ENCODE results near the gene CCDC24.
A peak's percentile ranks its signal among the peaks of the same experiment; 100 is the strongest.

The CCDC24 gene

DNA sequence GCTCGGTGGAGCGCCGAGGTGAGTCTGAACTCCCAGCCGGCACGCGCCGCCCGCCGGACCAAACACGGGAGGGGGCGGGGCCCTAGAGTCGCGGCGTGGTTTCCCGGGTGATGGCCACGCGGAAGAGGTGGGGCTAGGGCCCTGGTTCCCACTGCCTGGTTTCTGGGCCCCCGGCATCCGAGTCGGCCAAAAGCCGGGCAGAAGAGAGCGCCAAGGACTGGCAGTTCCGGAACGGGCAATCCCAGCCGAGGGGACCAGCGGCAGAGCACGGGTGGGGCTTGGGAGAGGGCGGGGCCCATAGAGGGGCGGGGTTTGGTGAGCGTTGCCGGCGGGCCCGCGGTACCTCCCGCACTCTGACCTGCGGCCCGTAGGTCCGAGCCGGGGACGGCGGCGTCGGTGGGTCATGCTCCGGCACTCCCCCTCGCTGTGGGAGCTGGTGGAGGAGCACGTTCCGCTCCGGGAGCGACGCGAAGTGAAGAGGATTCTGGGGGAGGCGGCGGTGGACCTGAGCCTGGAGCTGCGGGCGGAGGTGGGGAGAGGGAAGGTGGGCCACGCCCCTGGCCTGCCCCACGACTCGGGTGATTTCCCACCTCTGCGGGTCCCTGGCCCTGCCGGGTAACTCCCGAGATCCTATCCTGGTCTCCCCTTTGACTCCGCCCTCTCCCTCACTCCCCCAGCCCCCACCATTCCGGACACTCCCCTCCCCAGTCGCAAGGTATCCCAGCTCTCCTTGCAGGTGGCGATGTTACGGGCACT lies at the start of gene CCDC24:
Gene CCDC24 (plus strand): TSS at position 124 of the 756 bp plus-strand sequence. CDS start 280 bp downstream, at position 404.
- peak; percentile 95 for DNase-seq (ENCODE audit: low spot score)

DNA sequence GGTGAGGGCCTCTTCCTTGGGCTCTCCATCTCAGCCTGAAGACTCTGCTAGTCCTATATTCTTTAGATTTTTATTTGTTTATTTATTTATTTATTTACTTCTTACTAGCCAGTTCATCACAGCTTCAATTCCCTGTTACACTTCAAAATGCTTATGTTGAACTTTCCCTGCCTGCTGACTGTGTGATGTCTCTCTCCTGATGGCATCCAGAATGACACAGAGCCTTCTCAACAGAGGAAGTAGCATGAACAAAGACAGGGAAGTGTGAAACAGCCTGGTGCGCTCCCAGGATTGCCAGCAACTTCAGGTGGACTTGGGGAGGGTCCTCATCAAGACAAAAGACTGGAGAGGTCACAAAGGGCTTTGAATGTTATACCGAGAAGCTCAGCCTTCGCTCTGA lies 49.0 kb upstream of the CCDC24 start:
- no peak for DNase-seq (ENCODE audit: low spot score)

DNA sequence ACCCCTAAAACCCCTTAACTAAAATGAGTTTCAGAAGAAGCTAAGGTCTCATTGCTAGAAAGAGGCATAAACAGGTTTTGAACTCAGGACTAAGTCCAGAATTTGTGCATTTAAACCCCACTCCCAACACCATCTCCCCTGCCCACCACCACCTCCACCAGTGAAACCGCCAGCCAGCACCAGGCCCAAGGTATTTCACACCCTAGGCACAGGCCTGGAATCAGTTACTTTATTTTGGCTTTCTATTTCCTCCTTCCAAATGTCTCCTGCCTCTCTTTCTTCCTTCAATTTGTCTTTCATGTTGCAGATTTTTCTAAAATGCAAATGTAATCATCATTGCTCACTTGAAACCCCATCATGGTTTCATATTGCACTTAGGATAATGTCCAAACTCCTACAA lies 46.5 kb upstream of the CCDC24 start:
- no peak for DNase-seq (ENCODE audit: low spot score)

DNA sequence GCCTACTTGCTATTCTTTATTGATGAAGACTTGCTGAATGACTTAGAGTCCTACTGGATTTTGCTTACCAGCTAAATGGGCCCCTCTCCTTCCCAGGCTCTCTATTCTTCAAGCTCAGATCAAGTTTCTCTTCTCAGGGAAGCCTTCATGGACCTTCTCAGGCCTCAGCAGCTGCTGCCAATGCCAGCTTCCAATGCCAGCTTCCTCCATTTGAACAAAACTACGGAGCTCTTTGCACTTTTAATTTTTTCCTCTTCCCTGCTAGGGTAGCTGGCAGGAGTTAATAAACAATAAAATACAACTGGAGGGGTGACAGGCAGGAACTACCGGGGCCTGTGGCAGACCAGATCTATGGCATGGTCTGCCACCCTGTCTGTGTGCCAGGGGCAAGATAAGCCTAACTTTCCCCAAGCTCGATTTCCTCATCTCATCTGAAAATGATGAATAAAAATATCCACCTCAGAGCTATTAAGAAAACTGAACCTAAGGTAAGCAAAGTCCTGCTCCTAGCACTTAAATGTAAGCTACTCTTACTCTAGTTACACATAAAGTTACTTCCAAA lies 45.6 kb upstream of the CCDC24 start:
- DNase-seq (ENCODE audit: low spot score) = no peak

DNA sequence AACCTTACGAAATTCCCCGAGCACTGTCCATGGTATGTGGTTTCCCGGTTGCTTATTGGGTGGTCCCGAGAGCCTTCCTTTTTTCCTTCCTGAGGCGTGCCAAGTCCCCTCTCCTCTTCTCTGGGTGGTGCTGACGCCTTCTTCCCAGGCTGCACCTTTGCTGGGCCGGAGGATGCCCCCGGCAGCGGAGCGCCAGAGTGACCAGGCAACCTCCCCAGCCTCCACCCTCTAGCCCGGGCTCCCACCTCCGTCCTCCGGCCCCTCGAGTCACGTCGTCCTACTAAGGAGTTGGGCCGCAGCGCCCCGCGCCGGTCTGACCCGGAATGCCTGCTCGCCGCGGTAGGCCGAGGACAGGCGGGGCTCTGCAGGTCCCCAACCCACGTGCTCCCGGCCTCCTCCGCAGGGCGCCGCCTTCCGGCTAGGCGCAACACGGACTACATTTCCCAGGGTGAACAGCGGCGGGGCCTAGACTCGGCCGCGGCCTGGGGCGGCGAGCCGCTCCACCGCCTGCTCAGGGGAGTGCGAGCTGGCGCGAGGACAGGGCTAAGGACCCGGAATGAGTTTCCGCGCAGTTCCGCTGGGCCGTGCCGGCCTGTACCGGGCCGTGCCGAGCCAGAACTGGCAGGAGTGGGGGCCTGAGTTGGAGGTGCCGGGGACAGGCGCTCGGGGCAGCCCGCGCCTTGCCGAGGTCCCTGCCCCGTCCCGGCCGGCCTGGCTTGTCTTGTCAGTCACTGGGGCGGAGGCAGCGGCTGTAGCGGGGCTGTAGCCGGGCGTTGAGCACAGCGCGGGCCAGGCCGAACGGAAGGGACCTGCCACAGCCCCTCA lies 45.0 kb upstream of the CCDC24 start, which contains the start of gene IPO13:
Gene IPO13 (plus strand): TSS at position 715 of the 825 bp plus-strand sequence. CDS start 651 bp downstream, outside the sequence.
- DNase-seq (ENCODE audit: low spot score) = peak; percentile 98

DNA sequence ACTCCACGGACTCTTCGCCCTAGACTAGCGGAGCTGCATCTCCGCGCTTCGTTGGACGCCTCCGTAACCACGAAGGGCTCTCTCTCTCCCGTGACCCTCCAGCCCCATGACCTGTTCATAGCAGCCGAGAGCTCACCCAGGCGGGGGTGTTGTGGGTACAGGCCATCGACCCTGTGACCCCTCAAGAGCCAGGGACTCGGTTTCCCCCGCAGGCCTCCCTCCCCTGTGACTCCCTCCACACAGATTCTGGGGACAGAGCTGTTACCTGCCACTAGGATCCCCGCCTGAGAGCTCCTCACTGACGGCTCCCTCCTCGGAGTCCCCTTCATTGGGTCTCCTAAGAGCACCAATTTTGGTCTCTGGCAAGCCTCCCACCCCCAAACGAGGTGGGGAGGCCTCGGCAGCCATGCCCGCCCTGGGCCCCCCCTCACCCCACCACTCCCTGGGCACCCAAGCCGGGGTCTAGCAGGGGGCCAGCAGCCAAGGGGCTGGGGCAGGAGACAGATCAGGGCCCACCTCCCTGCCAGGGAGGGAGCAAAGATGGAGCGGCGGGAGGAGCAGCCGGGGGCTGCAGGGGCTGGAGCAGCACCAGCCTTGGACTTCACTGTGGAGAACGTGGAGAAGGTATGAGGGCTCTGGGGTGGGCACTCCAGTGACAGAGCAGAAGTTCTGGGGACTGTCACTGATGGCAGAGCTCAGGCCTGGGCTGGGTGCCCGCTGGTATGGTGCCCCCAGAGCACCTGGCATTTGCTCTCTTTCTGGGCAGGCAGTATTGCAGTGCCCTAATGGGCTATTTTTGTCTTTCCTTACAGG lies 44.1 kb upstream of the CCDC24 start:
- peak; percentile 34 for DNase-seq (ENCODE audit: low spot score)

DNA sequence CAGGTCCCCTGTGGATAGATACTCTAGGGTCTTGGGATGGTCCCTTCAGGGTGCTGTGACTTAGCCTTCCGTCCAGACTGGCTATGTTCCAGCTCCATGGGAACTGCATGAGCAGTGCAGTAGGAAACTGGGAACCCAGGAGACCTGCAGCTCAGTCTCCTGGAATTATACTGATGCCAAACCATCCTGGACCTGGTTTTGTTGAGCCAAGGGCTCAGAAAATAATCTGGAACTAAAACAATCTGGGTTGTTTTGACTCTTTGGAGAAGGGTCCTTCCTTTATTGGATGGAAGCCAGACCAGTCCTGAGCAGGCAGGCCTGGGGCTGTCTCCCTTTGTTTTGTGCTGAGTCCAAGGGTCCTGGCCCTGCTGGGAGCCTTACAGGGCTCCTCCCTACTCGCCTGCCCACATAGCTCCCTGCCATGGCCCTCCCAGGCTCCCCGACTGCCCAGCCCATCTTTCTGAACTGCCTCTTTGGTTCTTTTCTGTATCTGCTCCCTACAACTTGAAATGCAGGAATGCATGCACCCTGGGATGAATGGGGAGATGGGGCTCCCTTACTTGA lies 43.4 kb upstream of the CCDC24 start:
- no peak for DNase-seq (ENCODE audit: low spot score)

DNA sequence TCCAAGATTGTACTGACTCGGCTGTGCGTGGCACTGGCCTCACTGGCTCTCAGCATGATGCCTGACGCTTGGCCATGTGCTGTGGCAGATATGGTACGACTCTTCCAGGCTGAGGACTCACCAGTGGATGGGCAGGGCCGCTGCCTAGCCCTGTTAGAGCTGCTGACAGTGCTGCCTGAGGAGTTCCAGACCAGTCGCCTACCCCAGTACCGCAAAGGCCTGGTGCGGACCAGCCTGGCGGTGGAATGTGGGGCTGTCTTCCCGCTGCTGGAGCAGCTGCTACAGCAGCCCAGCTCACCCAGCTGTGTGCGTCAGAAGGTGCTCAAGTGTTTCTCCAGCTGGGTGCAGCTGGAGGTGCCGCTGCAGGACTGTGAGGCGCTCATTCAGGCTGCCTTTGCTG lies 41.7 kb upstream of the CCDC24 start:
- no peak for DNase-seq (ENCODE audit: low spot score)

DNA sequence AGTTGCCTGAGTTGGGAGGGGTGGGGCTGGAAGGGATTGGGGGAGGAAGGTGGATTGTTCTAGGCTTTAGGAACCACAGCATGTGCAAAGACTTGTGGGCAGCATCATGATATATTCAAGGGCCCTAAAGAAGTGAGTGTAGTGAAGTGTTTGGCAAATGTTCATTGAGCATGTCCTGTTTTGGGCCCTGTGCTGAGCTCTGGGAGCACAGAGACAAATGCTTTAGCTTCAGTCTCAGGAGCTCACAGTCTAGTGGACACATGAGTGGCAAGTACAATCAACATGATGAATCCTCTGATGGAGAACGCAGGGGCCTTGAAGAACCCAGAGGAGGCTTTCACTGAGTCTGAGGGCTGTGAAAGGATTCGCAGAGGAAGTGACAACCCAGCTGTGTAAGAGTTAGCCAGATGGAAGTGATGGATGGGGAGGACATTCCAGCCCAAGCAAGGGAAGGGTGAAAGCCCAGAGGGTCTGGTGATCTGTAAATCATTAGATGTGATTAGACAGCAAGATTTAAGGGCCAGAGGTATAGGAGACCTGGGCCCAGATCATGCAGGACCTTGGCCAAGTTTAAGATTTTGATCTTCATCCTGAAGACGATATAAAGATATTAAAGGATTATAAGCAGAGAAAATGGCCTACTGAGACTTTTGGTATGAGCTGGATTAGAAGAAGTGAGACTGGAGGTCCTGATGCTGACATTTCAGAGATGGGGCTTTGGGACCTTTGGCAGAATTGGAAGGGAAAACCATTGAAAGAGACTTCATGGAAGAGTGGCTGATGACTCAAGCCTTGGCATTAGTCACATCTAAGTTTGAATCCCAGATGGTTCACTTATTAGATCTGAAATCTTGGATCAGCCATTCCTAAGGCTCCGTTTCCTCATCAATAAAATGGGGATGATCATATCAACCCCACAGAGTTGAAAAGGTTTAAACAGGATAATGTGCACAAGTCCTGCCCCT lies 40.1 kb upstream of the CCDC24 start:
- no peak for DNase-seq (ENCODE audit: low spot score)

DNA sequence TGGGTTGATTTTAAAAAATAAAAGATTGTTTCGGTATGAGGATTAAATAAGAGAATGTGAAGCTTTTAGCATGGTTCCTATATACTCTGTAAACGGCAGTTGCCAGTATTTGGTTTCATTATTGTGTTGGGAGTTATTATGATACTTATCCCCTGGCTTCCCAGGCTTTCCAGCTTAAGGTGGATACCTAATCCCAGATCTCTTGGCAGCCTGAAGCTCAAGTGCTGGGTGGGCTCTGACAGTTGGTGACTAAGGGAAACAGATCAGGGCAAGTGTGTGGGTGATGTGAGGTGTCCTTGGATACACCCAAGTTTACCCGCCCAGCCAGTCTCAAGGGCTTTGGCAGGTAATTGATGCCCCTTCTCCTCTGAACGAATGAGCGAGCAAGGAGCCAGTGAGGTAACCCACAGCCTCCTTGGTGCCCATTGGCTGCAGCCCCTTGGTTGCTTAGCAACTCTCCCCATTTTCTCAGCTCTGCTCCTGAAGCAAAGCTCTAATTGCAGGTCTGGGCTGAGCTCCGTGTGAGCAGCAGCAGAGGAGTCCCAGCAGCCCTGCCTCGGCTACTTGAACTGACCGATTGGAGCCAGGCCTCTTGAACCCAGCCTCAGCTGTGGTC lies 38.6 kb upstream of the CCDC24 start:
- DNase-seq (ENCODE audit: low spot score) = no peak

DNA sequence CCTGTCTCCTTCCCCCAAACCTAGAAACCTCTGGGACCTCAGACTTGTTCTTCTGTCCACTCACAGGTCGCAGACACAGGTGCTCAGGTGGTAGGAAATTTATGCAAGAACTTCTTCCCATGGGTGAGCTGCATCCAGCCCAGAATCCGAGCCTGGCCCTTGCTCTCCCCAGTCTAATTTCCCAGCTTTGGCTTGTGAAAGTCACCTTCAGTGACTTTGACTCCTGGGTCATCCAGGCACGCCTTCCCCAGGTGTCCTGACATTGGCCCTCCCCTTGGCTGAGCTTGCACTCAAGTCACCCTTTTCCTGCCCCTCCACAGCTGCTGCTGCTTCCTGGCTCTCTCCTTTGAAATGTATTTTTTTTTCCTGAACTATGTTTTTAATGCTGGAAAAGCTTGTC lies 38.0 kb upstream of the CCDC24 start:
- no peak for DNase-seq (ENCODE audit: low spot score)

DNA sequence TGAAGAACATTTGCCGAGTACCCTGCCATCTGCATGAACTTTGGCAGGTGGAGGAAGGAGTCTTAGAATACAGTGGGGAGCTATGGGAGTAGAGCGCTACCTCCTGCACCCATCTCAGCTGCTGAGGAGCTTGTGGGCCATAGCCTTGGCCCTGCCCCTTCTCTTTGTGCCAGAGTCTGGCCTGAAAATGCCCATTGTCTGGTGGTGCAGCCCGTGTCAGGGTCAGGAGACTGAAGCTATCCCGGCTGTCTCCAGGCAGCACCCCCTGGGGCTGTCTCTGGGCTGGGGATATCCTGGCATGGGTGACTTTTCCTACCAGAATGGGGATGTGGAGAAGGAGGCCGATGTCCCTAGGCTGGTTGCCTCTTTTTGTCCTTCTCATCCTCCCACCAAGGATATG lies 37.4 kb upstream of the CCDC24 start:
- DNase-seq (ENCODE audit: low spot score) = no peak

DNA sequence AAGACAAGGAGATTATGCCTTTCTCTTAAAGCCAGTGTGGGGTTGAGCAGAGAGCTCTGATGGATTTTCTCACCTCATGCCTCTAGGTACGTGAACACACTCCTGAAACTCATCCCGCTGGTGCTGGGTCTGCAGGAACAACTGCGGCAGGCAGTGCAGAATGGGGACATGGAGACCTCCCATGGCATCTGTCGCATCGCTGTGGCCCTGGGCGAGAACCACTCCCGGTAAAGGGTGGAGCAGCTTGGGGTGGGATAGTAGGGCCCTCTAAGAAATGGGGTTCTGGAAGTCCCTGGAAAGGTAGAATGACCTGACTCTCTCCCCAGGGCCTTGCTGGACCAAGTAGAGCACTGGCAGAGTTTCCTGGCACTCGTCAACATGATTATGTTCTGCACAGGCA lies 35.2 kb upstream of the CCDC24 start:
- no peak for DNase-seq (ENCODE audit: low spot score)

DNA sequence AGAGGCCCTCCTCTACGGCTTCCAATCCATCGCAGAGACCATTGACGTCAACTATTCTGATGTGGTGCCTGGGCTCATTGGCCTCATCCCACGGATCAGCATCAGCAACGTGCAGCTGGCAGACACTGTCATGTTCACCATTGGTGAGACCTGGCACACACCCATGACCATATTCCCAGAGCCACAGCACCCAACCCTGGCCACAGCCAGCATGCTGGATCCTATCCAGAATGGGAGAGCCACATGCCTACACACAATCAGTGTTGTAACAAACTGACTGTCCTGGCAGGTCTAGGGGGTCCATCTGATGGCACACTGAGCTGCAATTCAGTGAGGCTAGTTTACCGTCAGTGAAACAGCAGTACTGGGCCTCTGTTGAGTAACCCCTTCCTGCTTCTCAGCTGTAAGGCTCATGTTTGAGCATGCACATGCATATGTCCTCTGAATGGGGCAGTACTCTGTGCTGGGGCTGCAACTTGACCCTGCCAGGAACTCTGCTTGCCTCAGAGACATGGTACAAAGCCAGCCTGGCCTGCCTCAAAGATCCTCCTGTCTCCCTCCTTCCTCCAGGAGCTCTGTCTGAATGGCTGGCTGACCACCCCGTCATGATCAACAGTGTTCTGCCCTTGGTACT lies 33.9 kb upstream of the CCDC24 start:
- no peak for DNase-seq (ENCODE audit: low spot score)

DNA sequence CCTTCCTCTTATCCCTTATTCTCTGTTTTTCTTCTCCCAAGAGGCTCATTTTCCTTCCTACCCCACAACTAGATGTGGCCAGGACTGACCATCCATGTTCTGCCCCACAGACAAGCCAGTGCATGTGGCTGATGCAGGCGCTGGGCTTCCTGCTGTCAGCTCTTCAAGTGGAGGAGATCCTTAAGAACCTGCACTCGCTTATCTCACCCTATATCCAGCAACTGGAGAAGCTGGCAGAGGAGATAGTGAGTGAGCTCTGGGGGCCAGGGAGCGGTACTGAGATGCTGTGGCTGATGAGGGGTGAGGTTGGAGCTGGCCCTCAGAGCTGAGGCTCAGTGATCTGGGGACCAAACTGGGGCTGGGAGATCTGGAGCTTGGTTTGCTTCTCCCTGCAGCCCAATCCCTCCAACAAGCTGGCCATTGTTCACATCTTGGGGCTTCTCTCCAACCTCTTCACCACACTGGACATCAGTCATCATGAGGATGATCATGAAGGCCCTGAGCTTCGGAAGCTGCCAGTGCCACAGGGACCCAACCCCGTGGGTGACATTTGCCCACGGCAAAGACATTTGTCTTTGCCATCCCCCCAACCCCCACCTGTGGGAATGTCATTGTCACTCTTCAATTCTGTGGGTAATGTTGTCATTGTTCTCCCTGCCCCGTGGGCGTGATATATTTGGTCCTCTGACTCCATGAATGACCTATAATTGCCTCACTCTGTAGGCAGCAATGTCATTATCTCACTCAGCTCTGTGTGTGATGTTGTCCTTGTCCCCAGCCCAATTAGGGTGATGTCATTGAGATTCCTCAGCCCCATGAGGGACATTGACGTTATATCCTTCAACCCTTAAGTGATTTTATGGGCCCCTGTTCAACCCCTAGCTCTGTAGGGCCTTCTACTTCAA lies 32.8 kb upstream of the CCDC24 start:
- DNase-seq (ENCODE audit: low spot score) = no peak

DNA sequence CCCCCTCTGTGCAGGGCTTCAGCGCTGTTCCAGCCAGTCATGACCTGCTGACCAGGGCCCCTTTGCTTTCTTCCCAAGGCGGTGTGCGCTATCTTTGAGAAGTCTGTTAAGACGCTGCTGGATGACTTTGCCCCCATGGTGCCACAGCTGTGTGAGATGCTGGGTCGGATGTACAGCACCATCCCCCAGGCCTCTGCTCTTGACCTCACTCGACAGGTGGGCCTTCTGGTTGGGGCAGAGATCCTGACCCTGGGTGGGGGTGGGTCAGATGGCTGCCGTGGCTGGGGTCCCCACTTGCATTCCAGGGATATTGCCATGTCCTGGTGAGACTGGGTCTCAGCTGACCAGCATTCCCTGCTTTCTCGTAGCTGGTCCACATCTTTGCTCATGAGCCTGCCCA lies 30.6 kb upstream of the CCDC24 start:
- no peak for DNase-seq (ENCODE audit: low spot score)

DNA sequence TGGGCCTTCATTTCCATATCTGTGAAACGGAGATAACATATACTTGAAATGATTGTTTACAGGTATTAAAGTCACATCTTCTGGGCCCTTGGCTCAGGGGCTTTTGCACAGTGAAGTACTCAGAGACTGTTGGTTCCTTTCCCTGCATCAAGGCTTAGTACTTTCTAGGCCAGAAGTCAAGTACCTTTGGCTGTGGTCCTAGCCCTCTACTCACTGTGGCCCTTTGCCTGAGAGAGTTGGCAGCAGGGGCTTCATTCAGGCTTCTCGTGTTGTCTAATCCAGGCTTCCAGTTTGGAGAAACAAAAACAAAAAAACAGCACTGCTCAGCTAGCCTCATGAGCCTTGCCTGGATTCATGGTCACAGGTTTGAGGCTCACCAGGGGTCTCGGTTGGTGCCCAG lies 29.7 kb upstream of the CCDC24 start:
- no peak for DNase-seq (ENCODE audit: low spot score)

DNA sequence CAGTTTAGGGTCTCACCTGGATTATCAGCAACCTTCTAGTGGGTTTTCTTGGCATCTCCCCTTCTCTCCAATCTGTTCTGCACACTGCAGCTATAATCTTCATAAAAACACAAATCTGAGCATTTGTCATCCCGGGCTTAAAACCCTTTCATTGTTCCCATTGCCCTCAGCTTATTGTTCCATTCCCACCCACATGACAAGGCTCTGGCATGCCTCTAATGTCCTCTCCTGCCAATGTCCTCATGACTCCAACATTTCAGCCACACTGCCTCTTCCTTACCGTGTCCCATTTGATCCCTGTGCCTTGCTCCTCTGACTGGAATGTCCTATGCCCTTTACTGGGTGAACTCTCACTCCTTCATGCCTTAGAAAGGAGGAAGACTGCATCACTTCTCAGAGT lies 29.1 kb upstream of the CCDC24 start:
- DNase-seq (ENCODE audit: low spot score) = no peak

DNA sequence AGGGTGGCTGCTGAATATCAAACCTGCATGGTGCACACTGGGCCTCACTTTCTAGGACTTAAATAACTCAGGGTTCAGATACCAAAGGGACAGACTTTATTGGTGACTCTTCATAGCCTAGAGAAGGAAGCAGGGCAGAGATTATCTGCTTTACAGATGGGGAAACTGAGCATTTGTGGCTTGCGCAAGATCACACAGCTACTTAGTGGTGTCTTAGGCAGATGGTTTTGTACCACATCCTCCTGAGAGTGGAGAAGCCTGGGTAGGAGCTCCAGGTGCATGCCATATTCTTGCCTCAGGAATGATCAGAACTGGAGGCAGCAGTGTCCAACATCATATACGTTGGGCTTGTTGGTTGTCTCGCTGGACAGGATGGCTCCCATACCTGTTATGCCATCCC lies 28.4 kb upstream of the CCDC24 start:
- no peak for DNase-seq (ENCODE audit: low spot score)

All from AG20443 (cell line).